Measurements from ENCODE around the gene TTC32.

- TF ChIP-seq CTCF (IDR thresholded peaks at IDR 0.05) (no peak), POLR2AphosphoS5 (IDR thresholded peaks at IDR 0.05) (no peak), POLR2A (IDR thresholded peaks at IDR 0.05) (no peak)
These were observed 41.8 kb downstream of the TTC32 start for GRCh38 chr2:19860022-19860421.

Data from suprapubic skin (tissue), 4 donors.